Mesenteric fat pad (tissue), 1 donor: ENCODE results near the gene GATD1. TPM values are rescaled to one million over a fixed set of nuclear protein-coding genes. Genes with fewer than 3 reads are reported as not detected.

ENCODE experiments used
- DNase-seq: peaks from one replicate; pipeline ENCODE4 v3.0.0-alpha.2; 2020; ENCODE audit warnings: low spot score
- total RNA-seq: library from RNA; stranded (reverse); fragmentation: NEBNext Ultra II Directional; extraction: Animal tissue kit (Norgen Biotek cat#: 25700); gene quantifications from one replicate; pipeline ENCODE4 v1.2.1, GENCODE V29; 2021
- donor health status: DM: yes; HTN: yes; CAD: no.

The GATD1 gene
- total RNA-seq, 1 donor from 2014 or later: 54.1 TPM

DNA sequence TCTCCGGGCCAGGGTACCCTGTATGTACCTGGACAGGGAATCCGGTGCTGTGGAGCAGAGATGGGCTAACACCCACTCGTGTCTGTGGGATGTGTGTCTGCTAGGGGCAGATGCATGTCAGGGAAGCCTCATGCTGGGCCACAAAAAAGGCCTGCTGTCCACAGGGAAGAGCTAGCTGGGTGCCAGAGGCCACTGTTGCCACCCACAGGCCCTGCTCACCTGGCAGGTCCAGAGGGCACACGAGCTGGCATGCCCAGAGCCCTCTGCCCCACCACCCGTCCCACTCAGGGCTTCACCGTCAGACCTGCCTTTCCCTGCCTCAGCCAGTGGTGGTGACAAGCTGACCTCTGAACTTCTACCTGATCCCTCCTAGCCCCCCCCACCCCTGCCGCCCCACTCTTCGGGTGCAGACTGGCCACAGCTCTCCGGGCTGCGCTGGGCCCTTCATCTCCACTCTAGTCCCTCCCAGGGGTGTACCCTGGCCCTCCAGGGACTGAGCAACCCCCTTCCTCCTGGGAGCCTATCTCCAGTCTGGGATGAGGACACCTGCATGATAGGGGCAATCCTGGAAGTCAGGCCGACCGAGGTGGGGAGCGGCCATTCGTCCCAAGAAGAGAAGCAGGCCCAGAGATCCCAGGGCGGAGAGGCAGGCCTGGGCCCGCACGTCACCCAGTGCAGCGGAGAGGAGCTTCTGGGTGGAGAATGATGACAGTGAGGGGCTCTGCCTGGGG, 19.4 kb upstream of the GATD1 start:
- DNase-seq: no peak

DNA sequence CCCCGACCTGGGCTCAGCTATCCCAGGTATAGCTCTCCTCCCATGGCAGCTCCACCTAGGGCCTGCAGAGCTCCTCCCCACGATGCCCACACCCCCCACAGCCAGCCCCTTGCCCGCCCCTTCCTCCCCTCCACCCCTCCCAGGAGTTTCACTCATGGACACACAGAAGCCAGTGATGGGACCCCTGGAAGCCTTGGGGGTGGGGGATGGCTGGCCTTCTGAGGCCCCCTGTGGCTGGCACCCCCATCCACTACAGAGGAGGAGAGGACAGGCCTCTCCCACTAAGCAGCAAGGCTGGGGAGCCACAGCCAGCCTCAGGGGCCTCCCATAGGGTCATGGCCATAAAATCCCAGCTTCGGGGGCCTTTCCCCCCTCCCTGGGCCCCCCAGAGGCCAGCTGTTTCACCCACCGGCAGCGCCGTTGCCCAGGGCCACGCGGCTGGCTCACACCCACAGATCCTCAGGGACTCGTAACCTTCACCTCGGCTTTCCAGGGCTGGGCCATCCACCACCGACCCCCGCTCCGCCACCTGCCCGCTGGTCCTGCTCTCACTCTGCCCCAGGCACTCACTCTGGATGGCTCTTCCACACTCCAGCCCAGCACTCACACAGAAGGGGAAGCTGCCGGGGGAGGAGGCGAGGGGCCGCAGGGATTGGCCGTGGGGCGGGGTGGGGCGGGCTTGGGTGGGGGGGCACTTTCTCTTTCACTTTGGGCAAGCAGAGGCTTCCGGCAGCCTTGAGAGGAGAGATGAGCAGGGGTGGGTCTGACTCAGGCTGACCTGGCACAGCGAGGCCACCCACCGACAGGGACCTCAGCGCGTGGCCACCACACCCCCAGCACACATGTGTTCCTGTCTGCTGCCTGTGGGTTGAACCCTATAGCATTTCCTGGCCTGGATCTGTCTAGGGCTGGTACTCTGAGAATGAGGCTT, 18.6 kb upstream of the GATD1 start:
- DNase-seq: no peak

DNA sequence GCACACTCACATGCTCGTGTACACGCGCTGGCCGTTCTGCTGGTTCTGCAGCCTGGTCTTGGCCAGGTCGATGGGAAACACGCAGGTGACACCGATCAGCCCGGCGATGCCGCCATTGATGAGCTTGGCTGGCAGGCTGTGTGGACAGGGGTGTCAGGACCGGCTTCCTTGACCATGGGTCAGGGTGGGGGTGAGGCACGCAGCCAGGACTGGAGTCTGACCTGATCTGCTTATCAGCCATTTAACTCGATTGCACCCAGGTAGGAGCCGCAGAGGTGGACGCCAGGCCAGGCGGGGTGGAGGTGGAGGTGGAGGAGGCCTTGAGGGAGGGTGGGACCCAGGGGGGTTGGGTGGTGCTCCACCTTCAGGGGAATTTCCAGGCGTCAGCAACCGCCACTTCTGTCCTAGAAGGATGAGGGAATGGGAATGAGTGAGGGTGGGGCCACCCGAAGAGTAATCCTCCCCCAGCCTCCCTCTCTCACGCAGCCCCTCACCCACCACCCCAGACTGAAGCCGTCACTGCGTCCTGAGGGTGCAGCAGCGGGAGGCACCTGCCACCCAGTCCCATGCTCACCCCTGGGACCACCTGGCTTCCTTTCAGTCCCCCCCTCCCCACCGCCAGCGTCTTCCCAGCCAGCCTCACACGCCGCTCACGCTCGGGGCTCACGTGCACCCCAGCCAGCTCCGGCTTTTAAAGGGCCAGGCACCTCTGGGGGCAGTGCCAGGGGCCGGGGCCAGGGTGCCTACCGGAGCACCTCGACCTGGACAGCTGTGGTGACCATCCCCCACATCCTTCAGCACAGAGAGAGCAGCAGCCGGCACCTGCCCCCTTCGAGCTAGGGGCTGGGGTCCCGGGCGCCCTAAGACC, 17.7 kb upstream of the GATD1 start:
- no peak for DNase-seq

- no peak for DNase-seq
Observed at GRCh38 chr11:794013-794765, 16.9 kb upstream of the GATD1 start.

- DNase-seq: no peak
Observed at GRCh38 chr11:793556-793955, 16.3 kb upstream of the GATD1 start.

- DNase-seq: no peak
Observed at GRCh38 chr11:792873-793272, 15.6 kb upstream of the GATD1 start.

DNA sequence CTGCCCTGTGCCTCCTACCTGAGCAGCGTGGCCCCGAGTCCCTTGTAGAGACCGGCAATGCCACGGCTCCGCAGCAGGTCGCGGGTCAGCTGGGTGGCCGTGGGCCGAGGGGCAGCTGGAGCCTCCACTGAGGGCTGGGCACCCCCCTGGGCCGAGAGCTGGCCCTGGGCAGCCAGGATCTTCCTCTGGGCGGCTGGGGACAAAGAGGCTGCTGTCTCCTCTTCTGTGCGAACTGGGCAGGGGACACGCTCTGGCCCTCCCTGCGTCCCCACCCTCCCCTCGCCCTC, 15.2 kb upstream of the GATD1 start:
- DNase-seq: no peak

DNA sequence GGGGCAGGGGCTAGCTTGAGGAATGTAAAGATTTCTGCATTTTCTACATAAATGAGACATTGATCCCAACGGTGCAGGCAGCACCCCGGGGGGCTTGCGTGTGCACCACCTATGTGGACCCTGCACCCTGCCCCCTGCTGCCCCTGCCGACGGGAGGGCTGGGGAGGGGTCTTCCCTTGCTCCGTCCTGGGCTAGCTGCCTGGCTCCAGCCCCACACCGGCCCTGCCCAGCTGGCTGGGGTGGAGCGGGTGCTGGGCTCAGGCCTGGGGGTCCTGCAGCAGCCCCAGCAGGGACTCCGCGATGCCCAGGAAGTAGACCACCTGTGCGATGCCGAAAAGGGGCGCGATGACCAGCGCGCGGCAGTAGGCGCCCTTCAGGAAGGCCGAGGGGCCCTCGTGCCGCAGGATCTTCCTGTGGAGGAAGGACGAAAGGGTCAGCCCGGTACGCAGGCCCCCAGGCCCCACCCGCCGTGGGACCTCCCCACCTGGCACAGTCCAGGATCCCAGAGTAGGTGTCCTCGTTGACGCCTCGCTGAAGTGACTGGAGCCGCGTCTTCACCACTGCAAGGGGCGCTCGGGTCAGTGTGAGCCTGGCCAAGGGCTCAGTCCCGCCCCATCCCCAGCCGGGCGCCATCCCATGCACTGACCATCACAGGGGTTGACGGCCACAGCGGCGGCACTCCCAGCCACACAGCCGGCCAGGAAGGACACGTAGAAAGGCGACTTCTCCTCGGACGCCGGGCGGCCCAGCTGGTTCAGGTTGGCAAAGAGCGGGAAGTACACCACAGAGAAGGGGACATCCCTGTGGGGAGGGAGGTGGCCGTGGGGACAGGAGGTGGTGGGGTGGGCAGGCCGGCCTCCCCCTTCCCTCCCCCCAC, 14.6 kb upstream of the GATD1 start:
- no peak for DNase-seq

DNA sequence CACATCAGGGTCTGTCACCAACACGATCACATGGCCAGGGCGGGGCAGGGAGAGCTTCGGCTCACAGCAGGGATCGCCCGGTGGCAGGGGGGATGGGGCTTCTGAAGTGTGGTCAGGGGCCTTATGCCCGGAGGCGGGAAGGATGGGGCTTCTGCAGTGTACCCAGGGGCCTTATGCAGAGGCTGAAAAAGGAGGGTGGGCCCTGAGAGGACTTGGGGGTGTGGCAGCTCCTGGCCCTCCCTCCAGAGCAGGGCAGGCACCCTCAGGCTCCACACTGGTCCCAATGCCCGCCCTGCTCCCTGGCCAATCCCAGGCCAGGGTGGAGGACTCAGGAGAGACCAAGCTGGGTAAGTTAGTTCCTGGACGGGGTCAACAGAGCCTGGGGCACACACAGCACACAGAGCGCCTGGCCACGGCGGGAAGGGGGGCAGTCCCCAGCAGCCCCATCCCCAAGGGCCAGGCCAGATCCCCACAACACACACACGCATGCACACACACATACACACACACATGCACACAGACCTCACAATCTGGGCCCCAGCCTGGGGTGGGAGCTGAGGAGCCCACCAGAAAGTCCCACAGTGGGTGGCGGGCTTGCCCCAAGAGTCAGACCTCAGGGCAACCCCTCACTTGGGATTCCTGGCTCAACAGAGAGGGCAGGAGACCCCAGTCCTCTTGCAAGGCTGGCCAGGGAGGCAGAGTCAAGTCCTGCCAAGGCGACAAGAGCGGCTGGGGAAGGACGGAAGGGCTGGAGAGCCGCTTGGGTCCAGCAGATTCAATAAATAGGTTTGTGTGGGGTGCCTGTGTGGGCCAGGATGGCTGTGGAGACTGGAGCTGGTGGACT, 13.7 kb upstream of the GATD1 start:
- no peak for DNase-seq

DNA sequence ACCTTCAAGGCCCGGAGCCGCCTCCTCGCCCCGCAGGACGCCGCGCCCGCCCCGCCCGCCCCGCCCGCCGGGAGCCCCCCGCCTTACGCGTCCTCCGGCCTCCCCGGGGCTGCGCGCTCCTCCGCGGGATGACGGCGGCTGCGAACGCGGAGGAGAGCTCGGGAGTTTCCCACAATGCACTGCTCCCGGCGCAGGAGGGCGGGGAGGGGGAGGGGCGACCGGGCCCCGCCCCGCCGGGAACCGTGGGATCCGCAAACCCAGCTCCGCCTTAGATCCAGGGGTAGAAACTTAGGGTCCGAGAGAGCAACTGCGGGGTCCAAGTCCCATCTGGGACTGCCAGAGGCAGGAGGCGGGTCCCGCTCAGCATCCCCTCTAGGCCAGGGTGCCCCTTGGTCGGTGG, 12.7 kb upstream of the GATD1 start, which contains the start of gene CEND1:
Gene CEND1 (minus strand): TSS at position 148 of the 400 bp plus-strand sequence. CDS start 1,514 bp downstream, outside the sequence.
- DNase-seq: no peak

GRCh38 chr11:788953-789940, 12.0 kb upstream of the GATD1 start:
- DNase-seq: no peak

GRCh38 chr11:788009-788640, 10.8 kb upstream of the GATD1 start:
- no peak for DNase-seq

- DNase-seq: no peak
Observed at GRCh38 chr11:787084-787675, 9.9 kb upstream of the GATD1 start.

GRCh38 chr11:786235-787083, 9.2 kb upstream of the GATD1 start:
- DNase-seq: no peak

DNA sequence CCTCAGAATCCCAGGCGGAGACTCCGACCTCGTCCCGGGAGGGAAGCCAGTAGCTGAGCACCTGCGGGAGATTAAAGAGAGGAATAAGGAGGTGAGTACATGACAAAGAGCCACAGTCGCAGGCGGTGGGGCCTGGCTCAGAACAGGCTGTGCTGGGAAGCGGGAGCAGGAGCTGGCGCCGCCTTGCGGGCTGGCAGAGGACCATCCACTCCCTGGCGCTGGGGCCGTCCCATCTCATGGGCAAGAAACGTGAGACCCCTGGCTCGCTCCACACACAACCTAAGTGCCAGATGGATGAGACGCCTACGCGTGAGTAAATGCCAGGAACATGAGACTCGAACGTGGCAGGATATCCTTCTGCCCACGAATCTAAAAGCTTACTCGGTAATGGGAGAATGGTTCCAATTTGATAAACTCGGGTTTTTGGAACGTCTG, 6.3 kb upstream of the GATD1 start:
- no peak for DNase-seq
